RWPE2 (cell line): ENCODE measurements around the gene MUCL3.
"Not testable (repeated sequence)": the region's sequence is repeated elsewhere in the genome, so short reads cannot be mapped to it uniquely, and the experiment has no call there.

Source experiments
- ATAC-seq: fragments of 200-7000 bp; cut with Tn5 transposase; 3 replicates; pipeline ENCODE4 v1.9.1; 2021; ENCODE audit warnings: low read depth
- DNase-seq: peaks from one replicate; pipeline ENCODE4 v3.0.0-alpha.2; 2020; ENCODE audit warnings: low spot score
- H3K27ac ChIP-seq: fragments of 450-650 bp; 2 replicates; pipeline ENCODE4 v1.5.1; 2017; ENCODE audit warnings: mild to moderate bottlenecking; ENCODE audit not compliant: poor library complexity, severe bottlenecking
- H3K27me3 ChIP-seq: fragments of 250-450 bp; sonication (Bioruptor Pico); 2 replicates; pipeline ENCODE4 v1.5.1; 2021; ENCODE audit warnings: mild to moderate bottlenecking, moderate library complexity; ENCODE audit not compliant: insufficient read depth, poor library complexity, severe bottlenecking
- H3K36me3 ChIP-seq: fragments of 250-450 bp; sonication (Bioruptor Pico); 2 replicates; pipeline ENCODE4 v1.5.1; 2020; ENCODE audit warnings: low read depth, mild to moderate bottlenecking, moderate library complexity
- H3K4me1 ChIP-seq: fragments of 250-450 bp; sonication (Bioruptor Pico); 2 replicates; pipeline ENCODE4 v1.5.1; 2021; ENCODE audit warnings: mild to moderate bottlenecking, moderate library complexity; ENCODE audit not compliant: insufficient read depth, poor library complexity, severe bottlenecking
- H3K4me3 ChIP-seq: fragments of 250-450 bp; sonication (Bioruptor Pico); 2 replicates; pipeline ENCODE4 v1.5.1; 2021; ENCODE audit warnings: mild to moderate bottlenecking, moderate library complexity; ENCODE audit not compliant: severe bottlenecking
- H3K9me3 ChIP-seq: fragments of 250-450 bp; sonication (Bioruptor Pico); 2 replicates; pipeline ENCODE4 v1.5.1; 2021; ENCODE audit warnings: mild to moderate bottlenecking, moderate library complexity; ENCODE audit not compliant: severe bottlenecking
- CTCF ChIP-seq: fragments of 450-650 bp; IDR thresholded peaks from one replicate; pipeline ENCODE4 v1.5.1; 2017; ENCODE audit warnings: mild to moderate bottlenecking, moderate library complexity; ENCODE audit not compliant: poor library complexity, severe bottlenecking

Gene MUCL3

GRCh38 chr6:30965140-30965601 lies 24.4 kb downstream of the MUCL3 start:
- Histone ChIP-seq H3K27me3 (no peaks in the 10 kb centered on the region), H3K9me3 (no peaks in the 10 kb centered on the region), H3K36me3 (no peaks in the 10 kb centered on the region), H3K27ac (no peak overlapping the region), H3K4me1 (peaks cover 5% of the 10 kb centered on the region), H3K4me3 (no peak overlapping the region)
- no peak for DNase-seq
- no peak for TF ChIP-seq CTCF
- no peak for ATAC-seq

- no peak for TF ChIP-seq CTCF
- no peaks in the 10 kb centered on the region for H3K36me3 ChIP-seq
- H3K4me1 ChIP-seq = peaks cover 7% of the 10 kb centered on the region
- no peaks in the 10 kb centered on the region for H3K9me3 ChIP-seq
- no peak for DNase-seq
- H3K4me3 ChIP-seq = no peak overlapping the region
- no peak for ATAC-seq
- no peak overlapping the region for H3K27ac ChIP-seq
- no peaks in the 10 kb centered on the region for H3K27me3 ChIP-seq
These were observed 25.4 kb downstream of the MUCL3 start for GRCh38 chr6:30966154-30966553.

- H3K9me3 ChIP-seq, H3K27me3 ChIP-seq, H3K4me1 ChIP-seq, H3K36me3 ChIP-seq, ATAC-seq, H3K27ac ChIP-seq, DNase-seq, H3K4me3 ChIP-seq: not testable (repeated sequence)
These were observed 28.4 kb downstream of the MUCL3 start for GRCh38 chr6:30969171-30969570.

GRCh38 chr6:30970946-30971345 lies 30.2 kb downstream of the MUCL3 start:
- no peak for TF ChIP-seq CTCF
- H3K9me3 ChIP-seq = no peaks in the 10 kb centered on the region
- no peak overlapping the region for H3K27ac ChIP-seq
- H3K36me3 ChIP-seq = no peaks in the 10 kb centered on the region
- no peaks in the 10 kb centered on the region for H3K27me3 ChIP-seq
- peaks cover 12% of the 10 kb centered on the region for H3K4me1 ChIP-seq
- no peak overlapping the region for H3K4me3 ChIP-seq
- no peak for DNase-seq
- no peak for ATAC-seq

- ATAC-seq (no peak), DNase-seq (no peak)
- no peak for TF ChIP-seq CTCF
- H3K4me3 ChIP-seq = no peak overlapping the region
- no peaks in the 10 kb centered on the region for H3K9me3 ChIP-seq
- H3K27ac ChIP-seq = no peak overlapping the region
- H3K4me1 ChIP-seq = peaks cover 12% of the 10 kb centered on the region
- H3K27me3 ChIP-seq = no peaks in the 10 kb centered on the region
- H3K36me3 ChIP-seq = no peaks in the 10 kb centered on the region
These were observed 32.0 kb downstream of the MUCL3 start for GRCh38 chr6:30972816-30973215.
